GM20000 (cell line): Measurements from ENCODE around the gene NME7.

Experiments used
- DNase-seq: peaks from one replicate; pipeline ENCODE4 v3.0.0; 2012; ENCODE audit warnings: low spot score
- CTCF ChIP-seq: IDR thresholded peaks from 2 replicates; pipeline ENCODE4 v1.5.1; 2012; ENCODE audit warnings: mild to moderate bottlenecking, control low read depth; ENCODE audit errors: extremely low read depth, missing control alignments

Gene NME7

DNA sequence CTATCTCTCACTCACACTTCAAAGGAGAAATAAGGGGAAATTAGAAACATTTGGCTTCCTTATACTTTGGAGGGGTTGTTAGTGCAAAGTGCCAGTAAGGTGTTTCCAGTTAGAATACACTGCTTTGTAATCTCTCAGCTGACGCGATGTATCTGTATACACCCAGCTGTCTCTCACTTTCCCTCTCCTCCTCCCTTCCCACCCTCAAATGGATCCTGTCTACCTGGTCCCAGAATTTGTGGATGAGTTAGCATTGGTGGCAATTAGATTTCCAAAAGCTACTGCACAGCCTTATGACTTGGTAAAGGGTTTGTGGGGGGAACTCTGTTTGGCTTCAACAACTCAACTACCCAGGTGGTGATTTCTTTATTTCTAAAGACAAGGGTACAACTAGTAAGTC lies 250.6 kb downstream of the NME7 start:
- TF ChIP-seq CTCF: no peak
- DNase-seq: no peak

DNA sequence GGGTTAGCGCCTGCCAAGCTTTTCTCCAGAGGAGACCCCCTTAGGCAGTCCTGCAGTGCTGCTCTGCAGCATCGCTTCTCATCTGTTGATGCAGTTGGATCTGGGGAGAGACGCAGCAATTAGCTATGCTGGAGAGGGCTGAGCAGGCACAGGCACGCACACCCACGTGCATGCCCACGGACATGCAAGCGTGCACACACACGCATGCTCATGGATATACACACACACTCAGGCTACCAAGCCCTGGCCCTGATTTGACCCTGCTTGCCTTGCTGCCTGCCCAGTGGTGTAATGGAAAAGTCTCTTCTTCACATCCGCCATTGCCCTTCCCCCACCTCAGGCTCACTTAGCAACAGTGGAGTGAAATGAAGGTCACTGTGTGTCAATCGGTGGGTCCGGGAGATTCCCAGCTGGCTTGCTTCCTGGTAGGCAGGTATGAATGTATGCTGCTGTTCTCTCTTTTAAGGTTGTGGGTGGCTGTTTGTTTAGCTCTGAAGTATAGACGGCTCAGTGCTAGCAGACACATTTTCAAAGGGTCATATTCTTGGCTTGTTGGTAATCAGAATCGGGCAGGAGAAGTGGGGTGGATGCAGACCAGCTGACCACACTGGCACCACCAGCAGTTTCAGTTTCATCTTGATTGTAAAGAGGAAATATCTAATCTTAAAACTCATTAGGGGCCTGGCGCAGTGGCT lies 251.6 kb downstream of the NME7 start:
- peak; percentile 44 for DNase-seq
- TF ChIP-seq CTCF: no peak

DNA sequence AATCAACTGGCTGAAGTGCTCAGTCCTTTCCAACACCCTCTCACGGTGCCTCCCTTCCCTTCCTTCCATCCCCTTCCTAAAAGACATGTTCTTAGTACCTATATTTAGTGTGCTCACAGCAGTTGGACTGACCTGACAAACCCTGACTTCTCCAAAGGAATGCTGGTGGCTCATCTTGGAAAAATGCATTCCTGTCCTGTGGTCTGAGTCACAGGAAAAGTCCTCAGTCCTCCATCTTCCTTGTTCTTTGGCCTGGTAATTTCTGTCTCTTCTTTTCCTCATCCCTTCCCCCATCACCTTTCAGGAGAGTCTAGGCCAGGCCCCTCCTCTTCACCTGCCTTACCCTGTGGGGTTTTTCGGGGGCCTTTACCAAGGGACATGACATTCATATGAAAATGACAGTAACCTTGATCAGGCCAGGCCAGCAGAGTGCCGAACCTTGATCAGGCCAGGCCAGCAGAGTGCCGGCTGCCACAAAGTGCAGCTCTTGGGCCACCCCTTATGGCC lies 253.9 kb downstream of the NME7 start:
- no peak for DNase-seq
- TF ChIP-seq CTCF: no peak

DNA sequence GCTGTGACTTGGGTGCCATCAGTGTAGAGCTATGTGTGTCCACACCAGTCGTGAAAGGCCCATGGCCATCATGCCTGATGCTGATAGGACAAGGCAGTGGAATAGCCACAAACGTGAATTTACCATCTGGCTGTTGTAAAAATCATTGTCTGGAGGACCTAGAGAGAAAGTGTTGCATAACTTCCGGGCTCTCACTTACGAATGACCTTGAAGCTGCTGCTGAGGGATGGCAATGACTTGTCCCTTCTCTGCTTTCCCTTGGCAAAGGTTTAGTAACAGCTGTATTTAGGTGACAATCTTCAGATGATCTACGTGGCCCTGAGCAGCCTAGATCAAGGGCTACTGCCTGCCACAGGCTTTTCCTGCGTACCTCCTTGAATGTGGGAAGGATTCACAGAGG lies 255.4 kb downstream of the NME7 start:
- no peak for TF ChIP-seq CTCF
- no peak for DNase-seq

- TF ChIP-seq CTCF: no peak
- no peak for DNase-seq
Measured at GRCh38 chr1:169111472-169111871, 256.1 kb downstream of the NME7 start.

DNA sequence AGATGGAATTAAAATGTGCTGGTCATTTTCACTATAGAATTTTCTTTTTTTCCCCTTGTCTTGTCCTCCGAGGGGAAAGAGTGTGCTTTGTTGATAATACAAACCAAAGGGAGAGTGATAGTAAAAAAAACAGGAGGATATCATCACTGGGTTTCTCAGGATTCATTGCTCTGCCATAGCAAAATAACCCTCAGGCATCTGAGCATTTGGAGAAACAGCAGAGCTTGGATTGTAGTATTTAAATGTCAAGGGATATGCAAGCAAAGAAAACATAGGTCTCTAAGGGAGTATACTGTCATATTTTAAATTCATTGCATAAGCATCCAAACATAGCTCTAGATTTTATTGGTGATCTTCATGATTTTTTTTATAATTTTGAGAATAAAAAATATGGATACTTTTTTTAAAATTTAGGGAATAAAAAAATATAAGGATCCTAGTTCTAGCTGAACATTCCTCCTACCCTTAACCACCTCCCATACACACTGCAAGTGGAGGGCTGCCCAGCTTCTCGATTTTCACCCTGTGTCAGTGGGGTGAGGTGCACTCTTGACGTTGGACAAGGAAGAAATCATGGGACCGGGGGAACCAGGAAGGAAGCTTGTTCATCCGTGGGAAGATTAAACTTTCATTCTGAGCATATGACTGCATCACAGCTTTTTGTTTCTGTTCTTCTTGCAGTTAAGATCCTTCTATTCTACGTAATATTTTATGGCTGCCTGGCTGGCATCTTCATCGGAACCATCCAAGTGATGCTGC lies 256.7 kb downstream of the NME7 start:
- no peak for DNase-seq
- TF ChIP-seq CTCF: no peak

- no peak for TF ChIP-seq CTCF
- no peak for DNase-seq
Measured at GRCh38 chr1:169110236-169110635, 257.4 kb downstream of the NME7 start.
